Parathyroid adenoma (tissue), 2 donors: Measurements from ENCODE around the gene GTF2E1.

Experiments used
- H2AFZ ChIP-seq: fragments of 300-600 bp; sonication (generic); one replicate; pipeline ENCODE4 v1.7.0; 2017; ENCODE audit warnings: antibody characterized with exemption, mild to moderate bottlenecking
- H3K27ac ChIP-seq: fragments of 300-600 bp; sonication (generic); one replicate; pipeline ENCODE4 v1.7.0; 2017
- H3K27me3 ChIP-seq: fragments of 300-600 bp; sonication (generic); one replicate; pipeline ENCODE4 v1.7.0; 2017; ENCODE audit warnings: low read length; ENCODE audit not compliant: control insufficient read depth, insufficient read depth
- H3K36me3 ChIP-seq: fragments of 300-600 bp; sonication (generic); one replicate; pipeline ENCODE4 v1.7.0; 2017; ENCODE audit warnings: low read length; ENCODE audit not compliant: control insufficient read depth, insufficient read depth
- H3K4me1 ChIP-seq: fragments of 300-600 bp; sonication (generic); one replicate; pipeline ENCODE4 v1.7.0; 2017; ENCODE audit warnings: control low read depth
- H3K4me2 ChIP-seq: fragments of 300-600 bp; sonication (generic); one replicate; pipeline ENCODE4 v1.7.0; 2017; ENCODE audit warnings: low read length
- H3K4me3 ChIP-seq: fragments of 300-600 bp; sonication (generic); one replicate; pipeline ENCODE4 v1.7.0; 2017; ENCODE audit warnings: low read depth, low read length
- H3K79me2 ChIP-seq: fragments of 300-600 bp; sonication (generic); one replicate; pipeline ENCODE4 v1.7.0; 2017; ENCODE audit warnings: control low read depth
- H3K9ac ChIP-seq: fragments of 300-600 bp; sonication (generic); one replicate; pipeline ENCODE4 v1.7.0; 2017; ENCODE audit warnings: mild to moderate bottlenecking
- H3K9me3 ChIP-seq: fragments of 300-600 bp; sonication (generic); one replicate; pipeline ENCODE4 v1.7.0; 2017; ENCODE audit warnings: low read length; ENCODE audit not compliant: control insufficient read depth
- CTCF ChIP-seq: fragments of 300-600 bp; sonication (generic); IDR thresholded peaks from one replicate; pipeline ENCODE4 v1.7.0; 2017; ENCODE audit warnings: antibody characterized with exemption, mild to moderate bottlenecking
- donor health status: primary hyperparathyroidism.

Gene GTF2E1

GRCh38 chr3:120742198-120742848, at the start of gene GTF2E1, which contains the start of gene RABL3:
Gene GTF2E1, plus strand, starts transcription at chr3:120742744. Its CDS starts 7,809 bp downstream, at chr3:120750553.
Gene RABL3, minus strand, starts transcription at chr3:120742516. Its CDS starts 9 bp downstream, at chr3:120742507.
- H2AFZ ChIP-seq, result peak within 1 kb of the TSS; percentile 75
- H3K4me1 ChIP-seq, result peaks cover 3% of the 10 kb centered on the region
- peak within 1 kb of the TSS; percentile 87 for H3K27ac ChIP-seq
- TF ChIP-seq CTCF, result no peak
- no peaks in the 10 kb centered on the region for H3K36me3 ChIP-seq
- no peaks in the 10 kb centered on the region for H3K27me3 ChIP-seq
- H3K9ac ChIP-seq, result peak within 1 kb of the TSS; percentile 30
- peak within 1 kb of the TSS; percentile 71 for H3K4me3 ChIP-seq
- H3K79me2 ChIP-seq, result peaks cover 15% of the 10 kb centered on the region
- H3K9me3 ChIP-seq, result no peaks in the 10 kb centered on the region
- H3K4me2 ChIP-seq, result peak within 1 kb of the TSS; percentile 76

GRCh38 chr3:120693439-120694171, 48.9 kb upstream of the GTF2E1 start:
- H3K27me3 ChIP-seq, result no peaks in the 10 kb centered on the region
- H3K4me2 ChIP-seq, result no peak overlapping the region
- H3K4me1 ChIP-seq, result peaks cover 2% of the 10 kb centered on the region
- H3K79me2 ChIP-seq, result no peaks in the 10 kb centered on the region
- H3K9me3 ChIP-seq, result no peaks in the 10 kb centered on the region
- H3K27ac ChIP-seq, result no peak overlapping the region
- H2AFZ ChIP-seq, result no peak overlapping the region
- no peaks in the 10 kb centered on the region for H3K36me3 ChIP-seq
- TF ChIP-seq CTCF, result no peak
- H3K4me3 ChIP-seq, result no peak overlapping the region
- H3K9ac ChIP-seq, result no peak overlapping the region

GRCh38 chr3:120699333-120699732, 43.2 kb upstream of the GTF2E1 start:
- H3K79me2 ChIP-seq, result peaks cover 2% of the 10 kb centered on the region
- H3K27ac ChIP-seq, result no peak overlapping the region
- no peaks in the 10 kb centered on the region for H3K27me3 ChIP-seq
- no peaks in the 10 kb centered on the region for H3K36me3 ChIP-seq
- H3K4me2 ChIP-seq, result no peak overlapping the region
- H3K4me1 ChIP-seq, result no peaks in the 10 kb centered on the region
- H2AFZ ChIP-seq, result no peak overlapping the region
- H3K9me3 ChIP-seq, result no peaks in the 10 kb centered on the region
- no peak overlapping the region for H3K9ac ChIP-seq
- H3K4me3 ChIP-seq, result no peak overlapping the region
- no peak for TF ChIP-seq CTCF

GRCh38 chr3:120705884-120706582, 36.5 kb upstream of the GTF2E1 start:
- Histone ChIP-seq H3K27ac (no peak overlapping the region), H3K9ac (no peak overlapping the region), H3K27me3 (no peaks in the 10 kb centered on the region), H3K9me3 (no peaks in the 10 kb centered on the region), H2AFZ (no peak overlapping the region), H3K4me2 (no peak overlapping the region), H3K79me2 (peaks cover 2% of the 10 kb centered on the region), H3K4me3 (no peak overlapping the region), H3K36me3 (no peaks in the 10 kb centered on the region), H3K4me1 (no peaks in the 10 kb centered on the region)
- no peak for TF ChIP-seq CTCF
